Measurements from ENCODE around the gene TOMM22.
A peak's percentile ranks its signal among the peaks of the same experiment; 100 is the strongest.

TOMM22 gene

DNA sequence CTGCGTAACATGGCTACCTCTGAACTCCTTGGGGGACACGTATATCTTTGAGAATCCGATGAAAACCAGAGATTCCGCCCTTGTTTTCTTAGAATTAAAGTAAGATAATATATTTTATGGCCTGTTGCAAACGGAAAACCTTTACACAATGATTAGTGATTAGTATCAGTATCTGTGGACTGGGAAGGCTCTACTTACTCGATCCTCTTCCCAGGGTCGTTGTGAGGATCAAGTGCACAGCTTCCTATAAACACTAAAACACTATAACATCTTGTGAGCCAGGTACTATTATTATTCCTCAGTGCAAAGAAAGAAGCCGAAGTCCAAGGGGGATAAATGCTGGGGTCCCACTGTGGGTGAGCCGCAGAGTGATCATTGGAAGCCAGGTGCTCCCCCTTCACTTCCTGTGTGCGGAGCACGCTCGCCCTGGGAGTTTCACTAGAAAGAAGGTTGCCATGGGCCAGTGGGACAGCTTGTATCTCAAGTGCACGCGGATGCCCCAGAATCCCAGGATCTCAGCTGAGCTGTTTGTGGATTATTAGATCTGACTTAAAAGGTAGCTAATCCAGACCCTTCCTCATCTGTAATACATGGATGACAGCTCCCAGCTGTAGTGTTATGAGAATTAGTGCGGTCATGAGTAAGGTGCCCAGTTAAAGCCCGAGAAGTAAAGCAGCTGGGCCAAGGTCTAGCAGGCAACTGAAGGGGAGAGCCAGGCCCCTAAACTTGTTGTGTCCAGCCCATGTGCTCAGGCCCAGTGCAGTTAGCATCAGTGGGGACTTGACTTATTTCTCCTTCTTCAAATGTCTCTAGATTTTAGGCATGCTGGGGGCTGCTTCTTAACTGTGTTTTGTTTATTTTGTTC lies 24.5 kb upstream of the TOMM22 start:
- peak overlapping the region; percentile 93 to 95 for H3K4me3 Mint-ChIP-seq
- peak overlapping the region; percentile 99 for H3K27ac Mint-ChIP-seq
- peaks cover 14% of the 10 kb centered on the region for H3K36me3 Mint-ChIP-seq (ENCODE audit: insufficient read depth)
- no peaks in the 10 kb centered on the region for H3K9me3 Mint-ChIP-seq
- peaks cover 6 to 11% of the 10 kb centered on the region in 2 donors for H3K4me1 Mint-ChIP-seq (ENCODE audit: low read depth in 2 of 2)
- ATAC-seq (replicated peaks) (peak; percentile 17), DNase-seq (peak in 2 of 3 experiments; percentile 4 to 11)
- no peaks in the 10 kb centered on the region for H3K27me3 Mint-ChIP-seq

GRCh38 chr22:38674888-38675287 lies 6.9 kb upstream of the TOMM22 start:
- ATAC-seq (replicated peaks) (no peak), DNase-seq (no peak)
- Mint-ChIP-seq H3K9me3 (no peaks in the 10 kb centered on the region), H3K27ac (no peak overlapping the region), H3K4me1 (ENCODE audit: low read depth in 2 of 2) (no peaks in the 10 kb centered on the region), H3K4me3 (no peak overlapping the region), H3K36me3 (ENCODE audit: insufficient read depth) (peaks cover 10% of the 10 kb centered on the region), H3K27me3 (no peaks in the 10 kb centered on the region)

DNA sequence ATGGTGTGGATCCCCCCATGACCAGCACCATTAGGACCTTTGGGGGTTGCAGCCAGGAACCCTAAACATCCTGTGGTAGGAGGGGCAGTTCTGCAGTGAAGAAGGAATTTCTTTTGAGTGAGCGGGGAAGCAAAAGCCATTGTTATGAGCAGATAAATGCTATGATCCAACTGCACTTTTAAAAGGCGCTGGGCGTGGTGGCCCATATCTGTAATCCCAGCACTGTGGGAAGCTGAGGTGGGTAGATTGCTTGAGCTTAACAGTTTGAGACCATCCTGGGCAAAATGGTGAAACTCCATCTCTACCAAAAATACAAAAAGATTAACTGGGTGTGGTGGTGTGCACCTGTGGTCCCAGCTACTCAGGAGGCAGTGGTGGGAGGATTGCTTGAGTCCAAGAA lies 5.9 kb upstream of the TOMM22 start:
- ATAC-seq (replicated peaks) (no peak), DNase-seq (no peak)
- Mint-ChIP-seq H3K36me3 (ENCODE audit: insufficient read depth) (peaks cover 10% of the 10 kb centered on the region), H3K4me1 (ENCODE audit: low read depth in 2 of 2) (no peaks in the 10 kb centered on the region), H3K27ac (no peak overlapping the region), H3K9me3 (no peaks in the 10 kb centered on the region), H3K27me3 (no peaks in the 10 kb centered on the region), H3K4me3 (no peak overlapping the region)

DNA sequence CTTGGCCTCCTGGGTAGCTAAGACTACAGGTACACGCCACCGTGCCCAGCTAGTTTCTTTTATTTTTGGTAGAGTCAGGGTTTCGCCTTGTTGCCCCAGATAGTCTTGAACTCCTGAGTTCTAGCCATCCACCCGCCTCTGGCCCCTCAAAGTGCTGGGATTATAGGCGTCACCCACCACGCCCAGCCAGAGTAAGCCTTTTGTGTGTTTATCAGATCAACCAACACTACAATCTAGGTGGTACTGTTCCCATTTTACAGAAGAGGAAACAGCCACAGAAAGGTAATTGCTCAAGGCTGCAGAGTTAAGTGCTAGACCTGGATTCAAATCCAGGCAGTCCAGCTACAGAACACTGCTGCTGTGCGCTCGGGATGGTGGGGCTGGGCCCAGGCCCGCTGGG lies 3.1 kb downstream of the TOMM22 start:
- no peak overlapping the region for H3K4me3 Mint-ChIP-seq
- H3K9me3 Mint-ChIP-seq: no peaks in the 10 kb centered on the region
- peaks cover 67% of the 10 kb centered on the region for H3K36me3 Mint-ChIP-seq (ENCODE audit: insufficient read depth)
- ATAC-seq (replicated peaks) (no peak), DNase-seq (no peak)
- no peak overlapping the region for H3K27ac Mint-ChIP-seq
- peaks cover 13 to 16% of the 10 kb centered on the region in 2 donors for H3K4me1 Mint-ChIP-seq (ENCODE audit: low read depth in 2 of 2)
- H3K27me3 Mint-ChIP-seq: no peaks in the 10 kb centered on the region

DNA sequence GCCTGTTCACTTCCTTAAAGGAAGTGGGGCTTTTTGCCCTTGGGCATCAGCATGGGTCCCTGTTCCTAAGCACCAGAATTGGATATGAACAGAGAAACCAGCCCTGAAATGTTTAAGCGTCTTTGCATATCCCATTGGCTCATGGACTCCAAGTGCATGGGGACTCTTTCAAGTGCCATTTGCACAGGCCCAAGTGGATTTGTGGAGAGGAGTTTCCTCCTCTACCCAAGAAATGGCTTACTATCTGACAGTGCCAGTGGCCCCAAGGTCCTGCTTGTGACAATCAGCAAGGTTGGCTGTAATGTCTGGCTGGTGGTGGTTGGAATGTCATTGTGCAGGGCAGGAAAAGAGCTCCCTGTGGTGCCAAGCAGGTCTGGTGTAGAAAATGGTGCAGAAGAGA lies 4.0 kb downstream of the TOMM22 start:
- ATAC-seq (replicated peaks) (no peak), DNase-seq (no peak)
- Mint-ChIP-seq H3K4me3 (no peak overlapping the region), H3K27me3 (no peaks in the 10 kb centered on the region), H3K4me1 (ENCODE audit: low read depth in 2 of 2) (peaks cover 13 to 16% of the 10 kb centered on the region in 2 donors), H3K27ac (no peak overlapping the region), H3K9me3 (no peaks in the 10 kb centered on the region), H3K36me3 (ENCODE audit: insufficient read depth) (peaks cover 67% of the 10 kb centered on the region)

DNA sequence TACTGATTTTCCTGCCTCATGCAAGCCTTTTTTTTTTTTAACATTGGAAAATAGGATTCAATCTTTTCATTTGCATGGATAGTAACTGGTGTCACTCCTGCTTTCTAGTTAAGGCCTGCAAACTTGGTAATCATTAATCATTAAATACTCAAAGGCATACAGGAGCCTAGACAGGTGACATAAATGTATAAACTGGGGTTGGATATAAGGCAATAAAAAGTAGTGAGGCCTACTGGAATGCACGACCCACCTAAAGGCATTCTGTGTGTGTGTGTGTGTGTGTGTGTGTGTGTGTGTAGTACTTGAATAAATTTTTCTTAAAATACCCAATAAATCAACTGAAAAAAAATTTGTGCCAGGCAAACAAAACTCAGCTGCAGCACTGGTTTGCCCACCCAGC lies 7.9 kb downstream of the TOMM22 start:
- no peak for ATAC-seq (replicated peaks)
- H3K36me3 Mint-ChIP-seq (ENCODE audit: insufficient read depth): peaks cover 67% of the 10 kb centered on the region
- H3K27me3 Mint-ChIP-seq: no peaks in the 10 kb centered on the region
- no peak overlapping the region for H3K27ac Mint-ChIP-seq
- DNase-seq: no peak
- H3K9me3 Mint-ChIP-seq: no peaks in the 10 kb centered on the region
- peaks cover 9 to 21% of the 10 kb centered on the region in 2 donors for H3K4me1 Mint-ChIP-seq (ENCODE audit: low read depth in 2 of 2)
- H3K4me3 Mint-ChIP-seq: no peak overlapping the region

DNA sequence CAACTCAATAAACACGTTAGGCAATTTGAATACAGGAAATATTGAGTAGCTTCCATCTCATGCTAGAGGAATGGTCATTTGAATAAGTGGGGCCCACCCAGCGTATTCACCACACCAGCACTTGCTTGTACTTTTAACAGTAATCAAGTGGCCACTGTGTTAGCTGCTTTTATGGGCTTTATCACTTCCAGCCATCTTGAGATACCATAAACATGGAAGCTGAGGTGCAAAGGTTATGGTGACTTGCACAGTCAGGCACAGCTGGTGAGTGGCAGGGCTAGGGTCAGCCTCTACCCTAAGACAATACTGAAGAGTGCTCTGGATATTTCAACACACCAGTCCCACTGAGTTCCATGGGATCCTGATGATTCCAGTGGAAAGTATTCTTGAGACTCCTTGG lies 12.3 kb downstream of the TOMM22 start:
- Mint-ChIP-seq H3K27me3 (no peaks in the 10 kb centered on the region), H3K36me3 (ENCODE audit: insufficient read depth) (peaks cover 42% of the 10 kb centered on the region), H3K9me3 (no peaks in the 10 kb centered on the region), H3K4me3 (no peak overlapping the region), H3K4me1 (ENCODE audit: low read depth in 2 of 2) (peaks cover 33 to 58% of the 10 kb centered on the region in 2 donors), H3K27ac (peak overlapping the region; percentile 13 to 56)
- no peak for ATAC-seq (replicated peaks)
- DNase-seq: no peak

GRCh38 chr22:38694940-38695339 lies 13.2 kb downstream of the TOMM22 start:
- Mint-ChIP-seq H3K36me3 (ENCODE audit: insufficient read depth) (peaks cover 37% of the 10 kb centered on the region), H3K27ac (peak overlapping the region; percentile 56 to 67), H3K27me3 (no peaks in the 10 kb centered on the region), H3K4me1 (ENCODE audit: low read depth in 2 of 2) (peaks cover 39 to 67% of the 10 kb centered on the region in 2 donors), H3K4me3 (no peak overlapping the region), H3K9me3 (no peaks in the 10 kb centered on the region)
- DNase-seq (no peak), ATAC-seq (replicated peaks) (no peak)

GRCh38 chr22:38696606-38697424 lies 15.1 kb downstream of the TOMM22 start:
- peaks cover 46 to 67% of the 10 kb centered on the region in 2 donors for H3K4me1 Mint-ChIP-seq (ENCODE audit: low read depth in 2 of 2)
- no peaks in the 10 kb centered on the region for H3K9me3 Mint-ChIP-seq
- H3K4me3 Mint-ChIP-seq: peak overlapping the region; percentile 17 to 79
- H3K27me3 Mint-ChIP-seq: no peaks in the 10 kb centered on the region
- DNase-seq (no peak), ATAC-seq (replicated peaks) (no peak)
- peak overlapping the region; percentile 39 to 68 for H3K27ac Mint-ChIP-seq
- H3K36me3 Mint-ChIP-seq (ENCODE audit: insufficient read depth): peaks cover 49% of the 10 kb centered on the region

GRCh38 chr22:38697425-38698089 lies 15.8 kb downstream of the TOMM22 start:
- Mint-ChIP-seq H3K27ac (peak overlapping the region in 1 of 2 donors; percentile 68), H3K27me3 (no peaks in the 10 kb centered on the region), H3K36me3 (ENCODE audit: insufficient read depth) (peaks cover 52% of the 10 kb centered on the region), H3K4me3 (peak overlapping the region in 1 of 2 donors; percentile 79), H3K4me1 (ENCODE audit: low read depth in 2 of 2) (peaks cover 46 to 67% of the 10 kb centered on the region in 2 donors), H3K9me3 (no peaks in the 10 kb centered on the region)
- DNase-seq (no peak), ATAC-seq (replicated peaks) (no peak)

- peaks cover 48% of the 10 kb centered on the region for H3K36me3 Mint-ChIP-seq (ENCODE audit: insufficient read depth)
- H3K27ac Mint-ChIP-seq: peak overlapping the region; percentile 95 to 98
- no peak for ATAC-seq (replicated peaks)
- peak overlapping the region; percentile 79 to 90 for H3K4me3 Mint-ChIP-seq
- peaks cover 42 to 59% of the 10 kb centered on the region in 2 donors for H3K4me1 Mint-ChIP-seq (ENCODE audit: low read depth in 2 of 2)
- no peaks in the 10 kb centered on the region for H3K9me3 Mint-ChIP-seq
- no peaks in the 10 kb centered on the region for H3K27me3 Mint-ChIP-seq
- no peak for DNase-seq
These were observed 16.8 kb downstream of the TOMM22 start for GRCh38 chr22:38698407-38699094.

DNA sequence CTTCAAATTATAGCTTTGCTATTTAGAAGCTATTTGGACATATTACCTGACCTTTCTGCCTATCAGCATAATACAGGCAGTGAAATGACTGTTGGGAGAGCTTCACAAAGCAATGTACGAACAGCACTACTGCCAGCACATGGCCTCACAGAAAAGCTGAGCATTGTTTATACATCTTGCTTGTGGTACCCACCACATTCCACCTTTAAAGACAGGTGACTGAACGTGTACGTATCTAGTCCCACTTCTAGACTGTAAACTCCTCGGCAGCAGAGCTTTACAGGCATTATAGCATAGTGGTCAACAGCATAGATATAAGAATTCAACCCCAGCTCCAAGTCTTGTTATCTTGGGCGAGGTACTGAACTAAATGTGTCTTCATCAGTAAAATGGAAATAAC lies 17.4 kb downstream of the TOMM22 start:
- no peak for DNase-seq
- Mint-ChIP-seq H3K36me3 (ENCODE audit: insufficient read depth) (peaks cover 46% of the 10 kb centered on the region), H3K27me3 (no peaks in the 10 kb centered on the region), H3K9me3 (no peaks in the 10 kb centered on the region), H3K4me1 (ENCODE audit: low read depth in 2 of 2) (peaks cover 40 to 53% of the 10 kb centered on the region in 2 donors), H3K4me3 (peak overlapping the region; percentile 79 to 90), H3K27ac (peak overlapping the region; percentile 95 to 98)
- no peak for ATAC-seq (replicated peaks)

GRCh38 chr22:38699784-38700183 lies 18.0 kb downstream of the TOMM22 start:
- H3K4me3 Mint-ChIP-seq: peak overlapping the region; percentile 79 to 90
- DNase-seq (no peak), ATAC-seq (replicated peaks) (no peak)
- peaks cover 40% of the 10 kb centered on the region for H3K36me3 Mint-ChIP-seq (ENCODE audit: insufficient read depth)
- H3K4me1 Mint-ChIP-seq (ENCODE audit: low read depth in 2 of 2): peaks cover 38 to 50% of the 10 kb centered on the region in 2 donors
- peak overlapping the region; percentile 95 to 98 for H3K27ac Mint-ChIP-seq
- no peaks in the 10 kb centered on the region for H3K27me3 Mint-ChIP-seq
- H3K9me3 Mint-ChIP-seq: no peaks in the 10 kb centered on the region

Data from effector memory CD8-positive, alpha-beta T cell (primary cell).